Tibial nerve (tissue), 4 donors: ENCODE data around the gene DYRK2. TPM values are rescaled to one million over a fixed set of nuclear protein-coding genes. Genes with fewer than 3 reads are reported as not detected.

Source experiments
- DNase-seq, 2 donors: peaks; one replicate each; pipeline ENCODE4 v3.0.0-alpha.2; 2019; ENCODE audit warnings: low spot score in 2 of 2
- H3K27ac ChIP-seq, 4 donors: fragments of 200-600 bp; sonication (generic) in 3 of 4; one replicate each; pipeline ENCODE4 v1.5.1; 2017 to 2019; ENCODE audit warnings: mild to moderate bottlenecking in 1 of 4
- H3K27me3 ChIP-seq, 2 donors: fragments of 200-600 bp; sonication (generic) in 1 of 2; one replicate each; pipeline versions ENCODE4 v1.5.1 to v1.6.0; 2017 to 2019
- H3K36me3 ChIP-seq, 3 donors: fragments of 200-600 bp; sonication (generic); one replicate each; pipeline ENCODE4 v1.5.1; 2018 to 2019
- H3K4me1 ChIP-seq, 4 donors: fragments of 200-600 bp; sonication (generic) in 3 of 4; one replicate each; pipeline ENCODE4 v1.5.1; 2017 to 2019
- H3K4me3 ChIP-seq, 4 donors: fragments of 200-600 bp; sonication (generic) in 3 of 4; one replicate each; pipeline ENCODE4 v1.5.1; 2017 to 2019; ENCODE audit warnings: mild to moderate bottlenecking in 1 of 4, moderate library complexity in 1 of 4
- H3K9me3 ChIP-seq, 4 donors: fragments of 200-600 bp; sonication (generic) in 3 of 4; one replicate each; pipeline ENCODE4 v1.5.1; 2017 to 2019
- EP300 ChIP-seq, 2 donors: sonication (generic); formaldehyde crosslinking; IDR thresholded peaks; one replicate each; pipeline ENCODE4 v1.6.1; 2017; ENCODE audit warnings: antibody characterized with exemption in 2 of 2, mild to moderate bottlenecking in 1 of 2
- POLR2A ChIP-seq, 2 donors: fragments of 450-650 bp; IDR thresholded peaks; one replicate each; pipeline ENCODE4 v1.6.1; 2017; ENCODE audit warnings: antibody characterized with exemption in 2 of 2, mild to moderate bottlenecking in 2 of 2, moderate library complexity in 2 of 2
- WGBS, 2 donors: methylation state at CpG; one replicate each; pipeline ENCODE4 v1.1.5; 2018; 5-methylcytosine and 5-hydroxymethylcytosine counted together
- total RNA-seq, 4 donors: library from RNA; depleted of rRNA; stranded (reverse); fragments of >200 nt; gene quantifications; one replicate each; pipeline ENCODE4 v1.1.0, GENCODE V29; 2016
- TF ChIP-seq, protein P1 (sequence below), 5 experiments: fragments of 200-600 bp in 3 of 5; fragments of 450-650 bp in 2 of 5; sonication (generic) in 3 of 5; IDR thresholded peaks; one replicate each; pipeline ENCODE4 v1.5.1; 2016 to 2019; ENCODE audit warnings: antibody characterized with exemption in 5 of 5, mild to moderate bottlenecking in 3 of 5, moderate library complexity in 2 of 5

DYRK2 gene
- total RNA-seq, 4 donors from 2014 or later, result 9.6 to 21.6 (median 19.2) TPM

DNA sequence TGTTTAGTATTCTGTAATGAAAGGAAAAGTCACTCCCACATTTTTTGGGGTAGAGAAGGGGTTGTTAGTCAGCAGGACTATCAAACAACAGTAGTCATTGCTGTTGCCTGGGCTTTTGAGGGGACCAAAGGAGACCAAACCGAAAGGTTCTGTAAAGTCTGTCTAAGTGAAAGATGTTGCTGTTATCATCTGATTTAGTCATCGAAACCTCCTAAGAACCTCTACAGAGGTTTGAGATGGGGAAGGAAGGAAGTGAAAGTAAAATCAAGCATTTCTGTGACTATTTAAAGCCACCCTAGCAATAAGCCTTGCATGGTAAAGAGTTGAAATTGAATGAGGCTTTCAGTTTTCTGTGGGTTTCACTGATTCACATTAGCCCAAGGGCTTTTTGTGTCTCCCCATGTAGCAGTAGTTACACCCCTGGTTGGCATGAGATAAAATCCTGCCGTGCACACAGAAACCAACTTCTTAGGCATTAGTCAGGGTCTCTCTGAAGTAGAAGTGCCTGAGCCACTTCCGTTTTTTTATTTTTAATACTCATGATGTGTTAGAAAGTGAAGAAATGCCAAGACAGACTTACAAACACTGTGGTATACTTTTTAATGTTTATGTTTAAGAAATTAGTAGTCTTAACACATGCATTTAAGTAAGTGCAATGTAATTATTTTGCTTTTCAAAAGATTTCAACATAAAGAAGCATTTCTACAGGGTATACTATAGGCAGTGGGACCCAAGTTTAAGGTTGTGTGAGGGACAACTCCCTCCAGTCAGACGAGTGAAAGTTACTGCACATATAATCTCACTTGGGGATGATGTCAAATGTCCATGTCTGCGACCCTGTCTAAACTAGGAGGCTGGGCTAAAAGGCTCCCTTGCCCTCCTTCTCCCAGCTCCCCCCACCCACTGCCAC, 50.4 kb downstream of the DYRK2 start:
- Histone ChIP-seq H3K4me3 (peak overlapping the region in 3 of 4 donors; percentile 2 to 36 (median 23)), H3K36me3 (no peaks in the 10 kb centered on the region), H3K9me3 (no peaks in the 10 kb centered on the region), H3K4me1 (peaks cover 0 to 19% (median 0%) of the 10 kb centered on the region in 4 donors), H3K27me3 (no peaks in the 10 kb centered on the region), H3K27ac (peak overlapping the region in 2 of 4 donors; percentile 27 to 51)
- 51% methylated on average over 6 of the region's 6 CpGs for WGBS, 2 donors
- TF ChIP-seq EP300 (IDR thresholded peaks at IDR 0.05) (peak in 1 of 2 donors; percentile 16), POLR2A (IDR thresholded peaks at IDR 0.05) (no peak)
- TF ChIP-seq, protein P1, sequence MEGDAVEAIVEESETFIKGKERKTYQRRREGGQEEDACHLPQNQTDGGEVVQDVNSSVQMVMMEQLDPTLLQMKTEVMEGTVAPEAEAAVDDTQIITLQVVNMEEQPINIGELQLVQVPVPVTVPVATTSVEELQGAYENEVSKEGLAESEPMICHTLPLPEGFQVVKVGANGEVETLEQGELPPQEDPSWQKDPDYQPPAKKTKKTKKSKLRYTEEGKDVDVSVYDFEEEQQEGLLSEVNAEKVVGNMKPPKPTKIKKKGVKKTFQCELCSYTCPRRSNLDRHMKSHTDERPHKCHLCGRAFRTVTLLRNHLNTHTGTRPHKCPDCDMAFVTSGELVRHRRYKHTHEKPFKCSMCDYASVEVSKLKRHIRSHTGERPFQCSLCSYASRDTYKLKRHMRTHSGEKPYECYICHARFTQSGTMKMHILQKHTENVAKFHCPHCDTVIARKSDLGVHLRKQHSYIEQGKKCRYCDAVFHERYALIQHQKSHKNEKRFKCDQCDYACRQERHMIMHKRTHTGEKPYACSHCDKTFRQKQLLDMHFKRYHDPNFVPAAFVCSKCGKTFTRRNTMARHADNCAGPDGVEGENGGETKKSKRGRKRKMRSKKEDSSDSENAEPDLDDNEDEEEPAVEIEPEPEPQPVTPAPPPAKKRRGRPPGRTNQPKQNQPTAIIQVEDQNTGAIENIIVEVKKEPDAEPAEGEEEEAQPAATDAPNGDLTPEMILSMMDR (IDR thresholded peaks at IDR 0.05), result no peak
- DNase-seq, result no peak

DNA sequence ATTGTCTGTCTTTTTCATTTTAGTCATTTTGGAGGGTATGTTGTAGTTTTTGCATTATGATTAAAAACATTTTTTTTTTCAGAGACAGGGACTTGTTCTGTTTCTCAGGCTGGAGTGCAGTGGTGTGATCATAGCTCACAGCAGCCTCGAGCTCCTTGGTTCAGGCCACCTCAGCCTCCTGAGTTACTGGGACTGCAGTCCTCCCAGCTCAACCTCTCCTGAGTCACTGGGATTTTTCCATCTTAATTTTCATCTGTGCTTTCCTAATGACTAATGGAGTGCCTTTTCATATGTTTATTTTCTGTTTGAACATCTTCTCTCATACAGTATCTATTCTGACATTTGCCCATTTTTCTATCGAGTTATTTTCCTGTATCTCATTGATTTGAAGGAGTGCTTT, 52.6 kb downstream of the DYRK2 start:
- DNase-seq, result no peak
- 67 to 71% methylated on average over 2 of the region's 2 CpGs for WGBS, 2 donors
- no peaks in the 10 kb centered on the region for H3K36me3 ChIP-seq
- H3K9me3 ChIP-seq, result no peaks in the 10 kb centered on the region
- peaks cover 0 to 34% (median 0%) of the 10 kb centered on the region in 4 donors for H3K4me1 ChIP-seq
- no peaks in the 10 kb centered on the region for H3K27me3 ChIP-seq
- TF ChIP-seq POLR2A (IDR thresholded peaks at IDR 0.05) (no peak), EP300 (IDR thresholded peaks at IDR 0.05) (no peak)
- H3K4me3 ChIP-seq, result no peak overlapping the region
- no peak overlapping the region for H3K27ac ChIP-seq

DNA sequence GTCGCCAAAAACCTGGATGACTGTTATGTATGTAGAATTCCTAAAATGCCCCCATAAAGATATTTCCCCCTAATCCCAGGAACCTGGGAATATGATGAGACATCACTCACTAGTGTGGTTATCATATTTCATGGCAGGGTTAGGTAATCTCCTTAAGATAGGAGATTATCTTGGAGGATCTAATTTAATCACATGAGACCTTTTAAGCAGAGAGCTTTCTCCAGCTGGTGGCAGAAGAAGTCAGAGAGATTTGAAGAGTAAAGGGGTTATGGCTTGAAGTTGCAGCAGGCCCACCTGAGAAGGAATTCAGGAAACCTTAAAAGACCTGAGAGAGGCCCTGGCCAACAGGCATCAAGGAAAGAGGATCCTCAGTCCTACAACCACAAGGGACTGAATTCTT, 53.6 kb downstream of the DYRK2 start:
- no peak for DNase-seq
- Histone ChIP-seq H3K27ac (no peak overlapping the region), H3K4me1 (peaks cover 0 to 37% (median 0%) of the 10 kb centered on the region in 4 donors), H3K27me3 (no peaks in the 10 kb centered on the region), H3K4me3 (no peak overlapping the region), H3K36me3 (no peaks in the 10 kb centered on the region), H3K9me3 (no peaks in the 10 kb centered on the region)
- WGBS, 2 donors, result 90 to 94% methylated on average over 1 of the region's 1 CpG
- TF ChIP-seq EP300 (IDR thresholded peaks at IDR 0.05) (no peak), POLR2A (IDR thresholded peaks at IDR 0.05) (no peak)
- TF ChIP-seq, protein P1 (IDR thresholded peaks at IDR 0.05), result no peak

DNA sequence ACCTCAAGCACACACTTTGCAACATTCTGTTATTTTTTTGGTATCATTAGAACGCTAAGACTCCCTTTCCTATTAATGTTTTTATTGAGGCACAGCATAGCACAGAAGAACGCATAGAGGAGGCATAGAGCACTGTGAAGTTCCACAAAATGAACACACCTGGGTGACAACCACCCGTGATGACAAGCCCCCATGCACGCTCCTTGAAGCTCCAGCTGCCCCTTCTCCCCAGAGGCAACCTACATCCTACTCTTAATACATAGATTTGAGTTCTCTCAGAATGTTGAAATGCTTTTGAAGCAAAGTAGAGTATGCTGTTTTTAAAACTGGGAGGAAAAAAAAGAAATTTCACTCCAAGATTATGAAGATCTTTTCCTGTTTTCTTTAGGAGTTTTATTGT, 55.5 kb downstream of the DYRK2 start:
- H3K4me3 ChIP-seq, result no peak overlapping the region
- no peaks in the 10 kb centered on the region for H3K36me3 ChIP-seq
- no peak overlapping the region for H3K27ac ChIP-seq
- DNase-seq, result no peak
- whole genome bisulfite sequencing, 2 donors, result 85 to 89% methylated on average over 4 of the region's 4 CpGs
- H3K4me1 ChIP-seq, result peaks cover 0 to 21% (median 0%) of the 10 kb centered on the region in 4 donors
- TF ChIP-seq EP300 (IDR thresholded peaks at IDR 0.05) (no peak), POLR2A (IDR thresholded peaks at IDR 0.05) (no peak)
- TF ChIP-seq, protein P1 (IDR thresholded peaks at IDR 0.05), result no peak
- H3K27me3 ChIP-seq, result no peaks in the 10 kb centered on the region
- H3K9me3 ChIP-seq, result no peaks in the 10 kb centered on the region

DNA sequence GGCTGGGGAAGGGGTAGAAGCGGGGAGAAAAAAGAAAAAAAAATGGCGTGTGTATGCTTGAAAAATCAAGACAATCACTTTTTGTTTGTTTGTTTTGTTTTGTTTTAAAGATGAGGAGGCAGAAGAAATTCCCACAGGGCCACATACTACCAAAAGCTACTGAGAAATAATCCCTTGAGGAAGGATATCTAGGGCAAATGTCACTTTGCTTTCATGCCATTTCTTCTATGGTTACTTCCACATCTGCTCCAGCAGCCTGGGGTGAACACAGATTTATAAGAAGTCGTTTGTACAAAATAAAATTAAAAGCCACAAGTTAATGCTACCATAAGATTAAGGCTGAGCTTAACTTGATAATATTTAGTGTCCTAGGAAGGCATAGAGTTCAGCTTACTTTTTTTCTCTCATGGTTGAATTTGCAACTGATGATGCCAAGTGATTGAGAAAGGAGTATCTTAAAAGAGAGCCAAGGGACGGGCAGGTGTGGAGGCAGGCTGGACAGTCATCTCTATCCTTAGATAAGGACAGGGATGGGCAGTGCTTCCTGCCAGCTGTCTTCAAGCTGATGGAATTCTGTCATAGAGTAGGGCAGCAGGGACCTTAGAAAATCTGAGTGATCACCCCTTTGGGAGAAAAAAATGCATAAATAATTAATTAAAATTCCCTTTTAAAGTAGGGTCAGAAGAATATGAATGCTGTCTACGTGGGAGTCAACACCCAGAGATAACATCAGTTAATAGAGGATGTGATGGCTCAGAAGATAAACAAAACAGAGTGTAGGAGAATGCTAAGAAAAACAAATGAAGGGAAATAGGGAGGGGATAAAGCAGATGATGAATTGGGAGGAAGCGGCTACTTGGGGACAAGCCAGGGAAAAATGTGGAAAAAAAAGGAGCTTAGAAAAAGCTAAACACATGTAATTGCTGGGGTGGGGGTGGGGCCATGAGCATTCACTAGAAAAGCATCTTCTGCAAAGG, 57.1 kb downstream of the DYRK2 start:
- H3K9me3 ChIP-seq, result no peaks in the 10 kb centered on the region
- DNase-seq, result no peak
- H3K4me1 ChIP-seq, result peaks cover 0 to 18% (median 0%) of the 10 kb centered on the region in 4 donors
- H3K36me3 ChIP-seq, result no peaks in the 10 kb centered on the region
- H3K27ac ChIP-seq, result no peak overlapping the region
- TF ChIP-seq POLR2A (IDR thresholded peaks at IDR 0.05) (no peak), EP300 (IDR thresholded peaks at IDR 0.05) (no peak)
- TF ChIP-seq, protein P1 (IDR thresholded peaks at IDR 0.05), result no peak
- 49 to 54% methylated on average over 6 of the region's 6 CpGs for WGBS, 2 donors
- no peaks in the 10 kb centered on the region for H3K27me3 ChIP-seq
- H3K4me3 ChIP-seq, result no peak overlapping the region
